Measurements from ENCODE around the gene OR6C70.
"Not testable (repeated sequence)": the region's sequence is repeated elsewhere in the genome, so short reads cannot be mapped to it uniquely, and the experiment has no call there.

OR6C70 gene

GRCh38 chr12:55470088-55470829 lies at the start of gene OR6C70:
TSS of gene OR6C70 (minus strand) at chr12:55470138. CDS start at chr12:55470138, 0 bp downstream.
- DNase-seq (ENCODE audit: low read depth in 2 of 2) = no peak

GRCh38 chr12:55516391-55516790 lies 46.5 kb upstream of the OR6C70 start:
- DNase-seq (ENCODE audit: low read depth in 2 of 2) = no peak

- DNase-seq (ENCODE audit: low read depth in 2 of 2) = no peak
Measured at GRCh38 chr12:55515696-55516095, 45.8 kb upstream of the OR6C70 start.

- DNase-seq (ENCODE audit: low read depth in 2 of 2) = no peak
Measured at GRCh38 chr12:55501601-55502000, 31.7 kb upstream of the OR6C70 start.

- DNase-seq (ENCODE audit: low read depth in 2 of 2) = no peak
Measured at GRCh38 chr12:55499810-55500252, 29.9 kb upstream of the OR6C70 start.

- no peak for DNase-seq (ENCODE audit: low read depth in 2 of 2)
Measured at GRCh38 chr12:55499231-55499630, 29.3 kb upstream of the OR6C70 start.

- no peak for DNase-seq (ENCODE audit: low read depth in 2 of 2)
Measured at GRCh38 chr12:55495490-55495889, 25.6 kb upstream of the OR6C70 start.

- no peak for DNase-seq (ENCODE audit: low read depth in 2 of 2)
Measured at GRCh38 chr12:55492078-55492477, 22.1 kb upstream of the OR6C70 start, which contains the start of gene OR6C68. TSS of gene OR6C68 (plus strand) at chr12:55492378. CDS start at chr12:55492378, 0 bp downstream.

GRCh38 chr12:55484284-55484683 lies 14.3 kb upstream of the OR6C70 start:
- not testable (repeated sequence) for DNase-seq (ENCODE audit: low read depth in 2 of 2)

- not testable (repeated sequence) for DNase-seq (ENCODE audit: low read depth in 2 of 2)
Measured at GRCh38 chr12:55479136-55479535, 9.2 kb upstream of the OR6C70 start.

- DNase-seq (ENCODE audit: low read depth in 2 of 2) = no peak
Measured at GRCh38 chr12:55472264-55472663, 2.3 kb upstream of the OR6C70 start.

GRCh38 chr12:55469291-55469690 lies 647 bp downstream of the OR6C70 start:
- no peak for DNase-seq (ENCODE audit: low read depth in 2 of 2)

- no peak for DNase-seq (ENCODE audit: low read depth in 2 of 2)
Measured at GRCh38 chr12:55467836-55468235, 2.1 kb downstream of the OR6C70 start.

GRCh38 chr12:55464926-55465325 lies 5.0 kb downstream of the OR6C70 start:
- DNase-seq (ENCODE audit: low read depth in 2 of 2) = not testable (repeated sequence)

GRCh38 chr12:55448825-55449224 lies 21.1 kb downstream of the OR6C70 start:
- DNase-seq (ENCODE audit: low read depth in 2 of 2) = no peak

GRCh38 chr12:55446326-55446725 lies 23.6 kb downstream of the OR6C70 start:
- no peak for DNase-seq (ENCODE audit: low read depth in 2 of 2)

- DNase-seq (ENCODE audit: low read depth in 2 of 2) = no peak
Measured at GRCh38 chr12:55445357-55445756, 24.6 kb downstream of the OR6C70 start.

GRCh38 chr12:55443776-55444175 lies 26.2 kb downstream of the OR6C70 start, which contains the start of gene OR6C2:
TSS of gene OR6C2 (plus strand) at chr12:55444076. CDS start at chr12:55452214, 8,138 bp downstream.
- no peak for DNase-seq (ENCODE audit: low read depth in 2 of 2)

- not testable (repeated sequence) for DNase-seq (ENCODE audit: low read depth in 2 of 2)
Measured at GRCh38 chr12:55441233-55441632, 28.7 kb downstream of the OR6C70 start.

GRCh38 chr12:55428331-55429243 lies 41.4 kb downstream of the OR6C70 start:
- DNase-seq (ENCODE audit: low read depth in 2 of 2) = no peak

- no peak for DNase-seq (ENCODE audit: low read depth in 2 of 2)
Measured at GRCh38 chr12:55425954-55426353, 44.0 kb downstream of the OR6C70 start, which contains the start of gene OR6C76. TSS of gene OR6C76 (plus strand) at chr12:55426254. CDS start at chr12:55426254, 0 bp downstream.

GRCh38 chr12:55420307-55420962 lies 49.5 kb downstream of the OR6C70 start:
- no peak for DNase-seq (ENCODE audit: low read depth in 2 of 2)
